Psoas muscle (tissue), 8 donors: ENCODE measurements around the gene HSD17B1. TPM values are rescaled to one million over a fixed set of nuclear protein-coding genes. Genes with fewer than 3 reads are reported as not detected.

Experiments
- ATAC-seq, 4 donors: fragments of 200-7000 bp; cut with Tn5 transposase; one replicate each; pipeline ENCODE4 v1.9.1; 2020; ENCODE audit warnings: moderate library complexity in 3 of 4, mild to moderate bottlenecking in 2 of 4
- DNase-seq, 2 donors: peaks; one replicate each; pipeline ENCODE4 v3.0.0-alpha.2; 2020
- H3K27ac ChIP-seq: fragments of 200-600 bp; one replicate; pipeline ENCODE4 v1.8.0; 2022
- H3K27me3 ChIP-seq, 3 donors: fragments of 200-600 bp in 1 of 3; one replicate each; pipeline versions ENCODE4 v1.6.1 to v1.8.0; 2013 to 2022; ENCODE audit warnings: low read length in 2 of 3, mild to moderate bottlenecking in 2 of 3, moderate library complexity in 1 of 3; ENCODE audit not compliant: insufficient read depth in 3 of 3
- H3K36me3 ChIP-seq, 2 donors: fragments of 200-600 bp in 1 of 2; one replicate each; pipeline versions ENCODE4 v1.6.1 to v1.8.0; 2013 to 2022; ENCODE audit warnings: low read depth in 1 of 2, mild to moderate bottlenecking in 1 of 2, moderate library complexity in 1 of 2; ENCODE audit not compliant: insufficient read depth in 1 of 2
- H3K4me1 ChIP-seq: fragments of 200-600 bp; one replicate; pipeline ENCODE4 v1.8.0; 2022
- H3K4me3 ChIP-seq: fragments of 200-600 bp; one replicate; pipeline ENCODE4 v1.8.0; 2022; ENCODE audit warnings: mild to moderate bottlenecking
- H3K9me3 ChIP-seq: fragments of 200-600 bp; one replicate; pipeline ENCODE4 v1.8.0; 2022
- CTCF ChIP-seq: fragments of 200-600 bp; IDR thresholded peaks from one replicate; pipeline ENCODE4 v1.8.0; 2022; ENCODE audit warnings: antibody characterized with exemption
- WGBS, 3 donors: extraction: QIAGEN DNeasy Blood & Tissue Kit; methylation state at CpG; one replicate each; pipeline versions ENCODE4 v1.1.6 to v1.1.7; 2013; 5-methylcytosine and 5-hydroxymethylcytosine counted together
- intact Hi-C, 2 donors: fragments of 100-400 bp; cut with DNase I; formaldehyde crosslinking; loops; one replicate each; pipeline versions ENCODE4 v1.11.0 to v1.14.2; 2022
- polyA plus RNA-seq, 3 donors: library from polyadenylated mRNA; stranded (reverse); fragments of 200-250 nt; gene quantifications; one replicate each; pipeline ENCODE4 v1.2.3, GENCODE V29; 2013
- total RNA-seq, 4 donors: library from RNA; stranded (reverse); fragmentation: NEBNext Ultra II Directional in 2 of 4; extraction: Animal tissue kit (Norgen Biotek cat#: 25700) in 2 of 4; gene quantifications; one replicate each; pipeline versions ENCODE4 v1.2.1 to v1.2.4, GENCODE V29; 2021 to 2023
- donor health status: healthy with polysubstance abuse.
- donor health status: DM: no; HTN: no; CAD: no; lungs with moderate emphysema.
- donor health status: Bipolar disorder and iron deficiency.
- donor health status: healthy.
- donor health status: DM: yes; HTN: yes; CAD: no.
- donor health status: DM: no; HTN: no; CAD: no.
- donor health status: DM: no; HTN: no; CAD: no.
- donor health status: DM: yes; HTN: yes; CAD: no.

Gene HSD17B1
- total and polyA plus RNA-seq, 7 donors: 0.54 to 2.1 (median 1.2) TPM

GRCh38 chr17:42574463-42574862 lies 21.7 kb downstream of the HSD17B1 start:
- 74 to 85% (median 75%) methylated on average over 3 of the region's 3 CpGs for WGBS, 3 donors
- TF ChIP-seq CTCF: no peak
- no peak for ATAC-seq
- DNase-seq: no peak
- H3K4me1 ChIP-seq: peaks cover 11% of the 10 kb centered on the region
- peaks cover 12 to 63% of the 10 kb centered on the region in 2 donors for H3K36me3 ChIP-seq
- no peak overlapping the region for H3K27ac ChIP-seq
- no peaks in the 10 kb centered on the region for H3K9me3 ChIP-seq
- H3K27me3 ChIP-seq: no peaks in the 10 kb centered on the region
- intact Hi-C loops: no loop called here
- H3K4me3 ChIP-seq: no peak overlapping the region

- WGBS, 3 donors: 2 to 3% (median 3%) methylated on average over 17 to 18 of the region's 18 CpGs
- H3K9me3 ChIP-seq: no peaks in the 10 kb centered on the region
- H3K36me3 ChIP-seq: peaks cover 16 to 63% of the 10 kb centered on the region in 2 donors
- ATAC-seq: no peak
- H3K27ac ChIP-seq: peak overlapping the region; percentile 86
- H3K27me3 ChIP-seq: no peaks in the 10 kb centered on the region
- intact Hi-C loops: loop anchor here (5.0 kb wide), 2 partner anchors 100 to 185 kb away; partner anchors contain the start of genes PLEKHH3 (in 1 of the 2) and RAMP2 (in 1 of the 2)
- TF ChIP-seq CTCF: no peak
- peaks cover 11% of the 10 kb centered on the region for H3K4me1 ChIP-seq
- no peak for DNase-seq
- peak overlapping the region; percentile 88 for H3K4me3 ChIP-seq
Measured at GRCh38 chr17:42577140-42577531, 24.4 kb downstream of the HSD17B1 start.

GRCh38 chr17:42577532-42578281 lies 25.0 kb downstream of the HSD17B1 start, which contains the start of gene PSMC3IP:
PSMC3IP (minus strand) TSS chr17:42577729; CDS start chr17:42577686, 43 bp downstream.
- Histone ChIP-seq H3K27me3 (no peaks in the 10 kb centered on the region), H3K36me3 (peaks cover 15 to 63% of the 10 kb centered on the region in 2 donors), H3K9me3 (no peaks in the 10 kb centered on the region), H3K27ac (peak within 1 kb of the TSS; percentile 86), H3K4me1 (peaks cover 11% of the 10 kb centered on the region), H3K4me3 (peak within 1 kb of the TSS; percentile 88)
- 0% methylated on average over 49 to 52 of the region's 52 CpGs for WGBS, 3 donors
- TF ChIP-seq CTCF: peak; percentile 22
- intact Hi-C loops: loop anchor here (1.0 to 5.0 kb wide), 3 partner anchors 100 to 185 kb away; partner anchors contain the start of genes PLEKHH3 (in 1 of the 2) and RAMP2 (in 1 of the 2)
- peak; percentile 96 to 98 for DNase-seq
- ATAC-seq: peak; percentile 95 to 98 (median 96)

- H3K4me3 ChIP-seq: peak overlapping the region; percentile 88
- peak overlapping the region; percentile 86 for H3K27ac ChIP-seq
- 0 to 1% (median 1%) methylated on average over 20 of the region's 20 CpGs for WGBS, 3 donors
- DNase-seq: peak; percentile 75 to 81
- peak; percentile 78 to 90 (median 84) for ATAC-seq
- TF ChIP-seq CTCF: peak; percentile 74
- H3K27me3 ChIP-seq: no peaks in the 10 kb centered on the region
- peaks cover 11% of the 10 kb centered on the region for H3K4me1 ChIP-seq
- intact Hi-C loops: loop anchor here (1.0 to 5.0 kb wide), 3 partner anchors 99 to 184 kb away; partner anchors contain the start of genes PLEKHH3 (in 1 of the 2) and RAMP2 (in 1 of the 2)
- no peaks in the 10 kb centered on the region for H3K9me3 ChIP-seq
- peaks cover 10 to 63% of the 10 kb centered on the region in 2 donors for H3K36me3 ChIP-seq
Measured at GRCh38 chr17:42578282-42578869, 25.7 kb downstream of the HSD17B1 start.
